ENCODE data around the gene PRSS33.

Gene PRSS33

DNA sequence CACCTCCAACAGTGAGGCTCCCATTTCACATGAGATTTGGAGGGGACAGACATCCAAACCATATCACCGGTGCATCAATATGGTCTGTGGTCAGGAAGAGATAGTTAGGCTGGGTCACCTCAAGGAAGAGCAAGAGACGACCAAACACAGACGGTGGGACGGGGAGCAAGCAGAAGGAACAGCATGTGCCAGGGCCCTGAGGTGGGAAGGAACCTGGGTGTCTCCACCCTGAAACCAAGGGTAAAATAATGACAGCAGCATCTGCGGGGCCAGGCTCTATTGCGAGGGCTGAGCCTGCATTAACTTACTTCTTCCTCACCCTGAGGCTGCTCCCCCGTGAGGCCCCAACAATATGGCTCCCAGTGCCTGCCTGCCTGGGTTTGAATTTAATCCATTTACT is 20.8 kb upstream of the PRSS33 start:
- H3K9ac ChIP-seq (ENCODE audit: low read length) = no peak overlapping the region
- TF ChIP-seq EZH2phosphoT487 (conservative IDR thresholded peaks at IDR 0.05; ENCODE audit: low read length) = no peak
- H3K36me3 ChIP-seq (ENCODE audit: low read length) = no peaks in the 10 kb centered on the region
- H2AFZ ChIP-seq (ENCODE audit: low read depth, low read length, severe bottlenecking) = no peak overlapping the region
- H3K27ac ChIP-seq (ENCODE audit: low read depth, low read length) = no peak overlapping the region
- H3K27me3 ChIP-seq (ENCODE audit: low read length) = no peaks in the 10 kb centered on the region
- H3F3A ChIP-seq (ENCODE audit: insufficient read depth) = no peaks in the 10 kb centered on the region
- no peaks in the 10 kb centered on the region for H3K9me2 ChIP-seq (replicated peaks; ENCODE audit: insufficient read depth, low read length)
- no peaks in the 10 kb centered on the region for H4K20me1 ChIP-seq (ENCODE audit: low read depth, low read length)
- H3K4me2 ChIP-seq (ENCODE audit: low read depth, low read length, poor library complexity, severe bottlenecking) = no peak overlapping the region
- H3K4me3 ChIP-seq (ENCODE audit: insufficient read depth, low read length, poor library complexity, severe bottlenecking) = no peak overlapping the region
- no peaks in the 10 kb centered on the region for H3K79me2 ChIP-seq (ENCODE audit: insufficient read depth, low read length)
- H3K9me3 ChIP-seq (ENCODE audit: insufficient read depth, low read length) = no peaks in the 10 kb centered on the region

DNA sequence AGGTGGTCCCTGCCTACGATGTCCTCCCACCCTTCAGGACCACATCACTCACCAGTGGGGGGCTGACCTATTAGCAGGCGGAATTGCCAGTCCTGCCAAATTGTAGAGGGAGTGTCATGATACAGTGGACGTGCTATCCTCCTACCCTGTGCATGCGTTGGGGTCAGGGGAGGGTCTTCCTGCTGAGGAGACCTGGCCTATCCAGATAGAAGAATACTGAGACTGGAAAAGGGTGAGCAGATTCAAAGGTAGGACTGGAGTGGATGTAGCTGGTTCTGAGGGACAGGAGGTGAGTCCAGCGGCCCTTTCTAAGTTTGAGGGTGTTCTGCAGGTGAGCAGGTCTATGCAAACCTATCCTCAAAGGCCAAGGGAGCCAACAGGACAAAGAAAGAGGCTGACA is 18.9 kb upstream of the PRSS33 start:
- Histone ChIP-seq H3K27ac (ENCODE audit: low read depth, low read length) (no peak overlapping the region), H3K4me3 (ENCODE audit: insufficient read depth, low read length, poor library complexity, severe bottlenecking) (no peak overlapping the region), H3K4me2 (ENCODE audit: low read depth, low read length, poor library complexity, severe bottlenecking) (no peak overlapping the region), H3K9ac (ENCODE audit: low read length) (no peak overlapping the region), H3K27me3 (ENCODE audit: low read length) (no peaks in the 10 kb centered on the region), H4K20me1 (ENCODE audit: low read depth, low read length) (no peaks in the 10 kb centered on the region), H3F3A (ENCODE audit: insufficient read depth) (no peaks in the 10 kb centered on the region), H3K79me2 (ENCODE audit: insufficient read depth, low read length) (no peaks in the 10 kb centered on the region), H3K9me3 (ENCODE audit: insufficient read depth, low read length) (no peaks in the 10 kb centered on the region), H2AFZ (ENCODE audit: low read depth, low read length, severe bottlenecking) (no peak overlapping the region), H3K36me3 (ENCODE audit: low read length) (no peaks in the 10 kb centered on the region), H3K9me2 (replicated peaks; ENCODE audit: insufficient read depth, low read length) (no peaks in the 10 kb centered on the region)
- TF ChIP-seq, protein P1, sequence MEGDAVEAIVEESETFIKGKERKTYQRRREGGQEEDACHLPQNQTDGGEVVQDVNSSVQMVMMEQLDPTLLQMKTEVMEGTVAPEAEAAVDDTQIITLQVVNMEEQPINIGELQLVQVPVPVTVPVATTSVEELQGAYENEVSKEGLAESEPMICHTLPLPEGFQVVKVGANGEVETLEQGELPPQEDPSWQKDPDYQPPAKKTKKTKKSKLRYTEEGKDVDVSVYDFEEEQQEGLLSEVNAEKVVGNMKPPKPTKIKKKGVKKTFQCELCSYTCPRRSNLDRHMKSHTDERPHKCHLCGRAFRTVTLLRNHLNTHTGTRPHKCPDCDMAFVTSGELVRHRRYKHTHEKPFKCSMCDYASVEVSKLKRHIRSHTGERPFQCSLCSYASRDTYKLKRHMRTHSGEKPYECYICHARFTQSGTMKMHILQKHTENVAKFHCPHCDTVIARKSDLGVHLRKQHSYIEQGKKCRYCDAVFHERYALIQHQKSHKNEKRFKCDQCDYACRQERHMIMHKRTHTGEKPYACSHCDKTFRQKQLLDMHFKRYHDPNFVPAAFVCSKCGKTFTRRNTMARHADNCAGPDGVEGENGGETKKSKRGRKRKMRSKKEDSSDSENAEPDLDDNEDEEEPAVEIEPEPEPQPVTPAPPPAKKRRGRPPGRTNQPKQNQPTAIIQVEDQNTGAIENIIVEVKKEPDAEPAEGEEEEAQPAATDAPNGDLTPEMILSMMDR (IDR thresholded peaks at IDR 0.05; ENCODE audit: insufficient read depth, low read length, poor library complexity, severe bottlenecking) = no peak
- TF ChIP-seq EZH2phosphoT487 (conservative IDR thresholded peaks at IDR 0.05; ENCODE audit: low read length) = no peak

DNA sequence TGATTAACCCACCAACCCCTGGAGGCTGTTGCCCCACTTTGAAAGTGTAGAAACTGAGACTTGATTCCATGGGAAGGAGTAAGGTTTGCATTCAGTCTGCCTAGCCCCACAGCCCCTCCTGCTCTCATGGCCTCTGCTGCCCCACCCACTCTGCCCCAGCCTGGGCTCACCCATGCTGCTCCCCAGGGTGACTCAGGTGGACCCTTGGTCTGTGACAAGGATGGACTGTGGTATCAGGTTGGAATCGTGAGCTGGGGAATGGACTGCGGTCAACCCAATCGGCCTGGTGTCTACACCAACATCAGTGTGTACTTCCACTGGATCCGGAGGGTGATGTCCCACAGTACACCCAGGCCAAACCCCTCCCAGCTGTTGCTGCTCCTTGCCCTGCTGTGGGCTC is 17.4 kb upstream of the PRSS33 start:
- no peak for TF ChIP-seq EZH2phosphoT487 (conservative IDR thresholded peaks at IDR 0.05; ENCODE audit: low read length)
- TF ChIP-seq, protein P1 (IDR thresholded peaks at IDR 0.05; ENCODE audit: insufficient read depth, low read length, poor library complexity, severe bottlenecking) = no peak
- H3K4me2 ChIP-seq (ENCODE audit: low read depth, low read length, poor library complexity, severe bottlenecking) = no peak overlapping the region
- no peaks in the 10 kb centered on the region for H3K27me3 ChIP-seq (ENCODE audit: low read length)

DNA sequence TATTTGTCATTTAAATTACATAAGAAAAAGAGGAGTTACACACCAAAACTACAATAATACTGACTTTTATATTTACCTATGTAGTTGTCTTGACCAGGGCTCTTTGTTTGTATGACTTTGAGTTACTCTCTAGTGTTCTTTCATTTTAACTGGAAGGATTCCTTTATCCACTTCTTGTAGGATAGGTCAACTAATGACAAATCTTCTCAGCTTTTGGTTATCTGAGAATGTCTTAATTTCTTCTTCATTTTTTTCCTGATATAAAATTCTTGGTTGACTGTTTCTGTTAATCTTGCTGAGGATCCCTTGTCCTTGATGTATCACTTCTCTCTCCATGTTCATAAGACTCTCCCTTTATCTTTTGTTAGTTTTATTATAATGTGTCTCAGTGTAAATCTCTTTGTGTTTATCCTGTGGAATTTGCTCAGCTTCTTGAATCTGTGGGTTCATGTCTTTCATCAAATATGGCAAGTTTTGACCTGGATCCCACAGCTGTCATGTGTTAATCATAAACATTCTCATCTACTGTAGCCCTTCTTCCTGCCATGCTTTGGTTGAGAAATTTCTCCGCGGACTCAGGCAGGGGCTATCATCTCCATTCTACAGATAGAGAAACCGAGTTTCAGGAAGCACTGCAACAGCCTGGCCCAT is 16.3 kb upstream of the PRSS33 start:
- H3K27ac ChIP-seq (ENCODE audit: low read depth, low read length) = no peak overlapping the region
- no peak overlapping the region for H3K4me2 ChIP-seq (ENCODE audit: low read depth, low read length, poor library complexity, severe bottlenecking)
- H3K4me3 ChIP-seq (ENCODE audit: insufficient read depth, low read length, poor library complexity, severe bottlenecking) = no peak overlapping the region
- no peaks in the 10 kb centered on the region for H3K9me2 ChIP-seq (replicated peaks; ENCODE audit: insufficient read depth, low read length)
- no peaks in the 10 kb centered on the region for H3K79me2 ChIP-seq (ENCODE audit: insufficient read depth, low read length)
- no peaks in the 10 kb centered on the region for H3K9me3 ChIP-seq (ENCODE audit: insufficient read depth, low read length)
- no peak overlapping the region for H2AFZ ChIP-seq (ENCODE audit: low read depth, low read length, severe bottlenecking)
- no peak overlapping the region for H3K9ac ChIP-seq (ENCODE audit: low read length)
- no peaks in the 10 kb centered on the region for H4K20me1 ChIP-seq (ENCODE audit: low read depth, low read length)
- TF ChIP-seq, protein P1 (IDR thresholded peaks at IDR 0.05; ENCODE audit: insufficient read depth, low read length, poor library complexity, severe bottlenecking) = no peak
- TF ChIP-seq EZH2phosphoT487 (conservative IDR thresholded peaks at IDR 0.05; ENCODE audit: low read length) = no peak
- H3K36me3 ChIP-seq (ENCODE audit: low read length) = no peaks in the 10 kb centered on the region
- H3F3A ChIP-seq (ENCODE audit: insufficient read depth) = no peaks in the 10 kb centered on the region
- H3K27me3 ChIP-seq (ENCODE audit: low read length) = no peaks in the 10 kb centered on the region

More for the DNA sequence above, 17.4 kb upstream of the PRSS33 start:
- Histone ChIP-seq H3K9me3 (ENCODE audit: insufficient read depth, low read length) (no peaks in the 10 kb centered on the region), H3K27ac (ENCODE audit: low read depth, low read length) (no peak overlapping the region), H3K9me2 (replicated peaks; ENCODE audit: insufficient read depth, low read length) (no peaks in the 10 kb centered on the region), H3K79me2 (ENCODE audit: insufficient read depth, low read length) (no peaks in the 10 kb centered on the region), H4K20me1 (ENCODE audit: low read depth, low read length) (no peaks in the 10 kb centered on the region), H2AFZ (ENCODE audit: low read depth, low read length, severe bottlenecking) (no peak overlapping the region), H3K9ac (ENCODE audit: low read length) (no peak overlapping the region), H3F3A (ENCODE audit: insufficient read depth) (no peaks in the 10 kb centered on the region), H3K36me3 (ENCODE audit: low read length) (no peaks in the 10 kb centered on the region), H3K4me3 (ENCODE audit: insufficient read depth, low read length, poor library complexity, severe bottlenecking) (no peak overlapping the region)

Measured in SU-DHL-6 (cell line).